Hepatocyte (in vitro differentiated cells): Measurements from ENCODE around the gene WDR81. TPM values are rescaled to one million over a fixed set of nuclear protein-coding genes. Genes with fewer than 3 reads are reported as not detected.
"Not testable (repeated sequence)": the region's sequence is repeated elsewhere in the genome, so short reads cannot be mapped to it uniquely, and the experiment has no call there.

Experiments used
- DNase-seq: peaks from one replicate; pipeline ENCODE4 v3.0.0-alpha.2; 2016; ENCODE audit warnings: low spot score
- H2AFZ ChIP-seq: fragments of 200-600 bp; sonication (generic); 2 replicates; pipeline ENCODE4 v1.6.0; 2016; ENCODE audit warnings: antibody characterized with exemption, mild to moderate bottlenecking
- H3K27ac ChIP-seq: fragments of 200-600 bp; sonication (generic); 2 replicates; pipeline ENCODE4 v1.5.1; 2016; ENCODE audit warnings: mild to moderate bottlenecking
- H3K27me3 ChIP-seq: fragments of 200-600 bp; sonication (generic); 2 replicates; pipeline ENCODE4 v1.6.1; 2016
- H3K36me3 ChIP-seq: fragments of 200-600 bp; sonication (generic); replicated peaks from 2 replicates; pipeline ENCODE4 v1.5.1; 2016; ENCODE audit warnings: low read depth; ENCODE audit not compliant: insufficient read depth
- H3K4me1 ChIP-seq: fragments of 200-600 bp; sonication (generic); 2 replicates; pipeline ENCODE4 v1.5.1; 2016; ENCODE audit warnings: mild to moderate bottlenecking, moderate library complexity; ENCODE audit not compliant: insufficient read depth
- H3K4me2 ChIP-seq: fragments of 200-600 bp; sonication (generic); 2 replicates; pipeline ENCODE4 v1.6.0; 2016
- H3K4me3 ChIP-seq: fragments of 200-600 bp; sonication (generic); 2 replicates; pipeline ENCODE4 v1.5.1; 2016; ENCODE audit warnings: mild to moderate bottlenecking
- H3K79me2 ChIP-seq: fragments of 200-600 bp; sonication (generic); 2 replicates; pipeline ENCODE4 v1.6.0; 2017; ENCODE audit warnings: mild to moderate bottlenecking
- H3K9me2 ChIP-seq: fragments of 200-600 bp; sonication (generic); replicated peaks from 2 replicates; pipeline ENCODE4 v1.6.0; 2017; ENCODE audit warnings: mild to moderate bottlenecking; ENCODE audit not compliant: insufficient read depth
- H3K9me3 ChIP-seq: fragments of 200-600 bp; sonication (generic); 2 replicates; pipeline ENCODE4 v1.5.1; 2016; ENCODE audit warnings: low read depth, mild to moderate bottlenecking
- H4K20me1 ChIP-seq: fragments of 200-600 bp; sonication (generic); 2 replicates; pipeline ENCODE4 v1.6.0; 2016; ENCODE audit warnings: mild to moderate bottlenecking; ENCODE audit not compliant: insufficient read depth, poor library complexity, severe bottlenecking
- CTCF ChIP-seq: fragments of 200-600 bp; sonication (generic); IDR thresholded peaks from 2 replicates; pipeline ENCODE4 v1.5.1; 2016; ENCODE audit warnings: antibody characterized with exemption, mild to moderate bottlenecking; ENCODE audit not compliant: poor library complexity
- EZH2 ChIP-seq: fragments of 200-600 bp; sonication (generic); IDR thresholded peaks from 2 replicates; pipeline ENCODE4 v1.6.1; 2016; ENCODE audit warnings: antibody characterized with exemption, mild to moderate bottlenecking, borderline replicate concordance
- EZH2phosphoT487 ChIP-seq: fragments of 200-600 bp; sonication (generic); IDR thresholded peaks from one replicate; pipeline ENCODE4 v1.6.1; 2018; ENCODE audit warnings: antibody characterized with exemption, mild to moderate bottlenecking, low read depth, moderate library complexity; ENCODE audit not compliant: unreplicated experiment, severe bottlenecking
- whole genome bisulfite sequencing: methylation state at CpG from one replicate; pipeline ENCODE4 v1.1.6; 2016; ENCODE audit warnings: low lambda C conversion rate; ENCODE audit errors: missing lambda C conversion rate; 5-methylcytosine and 5-hydroxymethylcytosine counted together
- polyA plus RNA-seq: library from polyadenylated mRNA; unstranded; fragments of >200 nt; fragmentation: Nextera tagmentation; extraction: Ambion mirVana; gene quantifications from 2 replicates; pipeline ENCODE4 v1.2.1, GENCODE V29; 2016
- total RNA-seq: library from RNA; depleted of rRNA; stranded (reverse); fragments of >200 nt; gene quantifications from 2 replicates; pipeline ENCODE4 v1.2.3, GENCODE V29; 2014

The WDR81 gene
- total and polyA plus RNA-seq, 2 experiments from 2014 or later: 24.0 to 24.4 TPM

GRCh38 chr17:1703063-1703462 lies 21.4 kb upstream of the WDR81 start:
- Histone ChIP-seq H3K27ac (no peak overlapping the region), H4K20me1 (no peaks in the 10 kb centered on the region), H3K9me2 (no peaks in the 10 kb centered on the region), H3K79me2 (no peaks in the 10 kb centered on the region), H3K4me3 (no peak overlapping the region), H3K4me2 (no peak overlapping the region), H3K36me3 (no peaks in the 10 kb centered on the region), H3K27me3 (no peaks in the 10 kb centered on the region), H3K9me3 (no peaks in the 10 kb centered on the region), H3K4me1 (no peaks in the 10 kb centered on the region), H2AFZ (no peak overlapping the region)
- 65% methylated on average over 4 of the region's 4 CpGs for WGBS
- TF ChIP-seq EZH2phosphoT487 (no peak), EZH2 (no peak), CTCF (no peak)
- DNase-seq: no peak

GRCh38 chr17:1705004-1705403 lies 19.5 kb upstream of the WDR81 start:
- DNase-seq: no peak
- Histone ChIP-seq H3K27ac (no peak overlapping the region), H3K9me2 (no peaks in the 10 kb centered on the region), H3K79me2 (no peaks in the 10 kb centered on the region), H3K4me3 (no peak overlapping the region), H3K4me1 (no peaks in the 10 kb centered on the region), H3K27me3 (no peaks in the 10 kb centered on the region), H4K20me1 (no peaks in the 10 kb centered on the region), H3K9me3 (no peaks in the 10 kb centered on the region), H3K36me3 (no peaks in the 10 kb centered on the region), H2AFZ (no peak overlapping the region), H3K4me2 (no peak overlapping the region)
- 71% methylated on average over 7 of the region's 7 CpGs for WGBS
- TF ChIP-seq EZH2 (no peak), EZH2phosphoT487 (no peak), CTCF (no peak)

- Histone ChIP-seq H2AFZ (no peak overlapping the region), H3K36me3 (no peaks in the 10 kb centered on the region), H3K27ac (no peak overlapping the region), H3K4me2 (no peak overlapping the region), H3K9me3 (no peaks in the 10 kb centered on the region), H3K9me2 (no peaks in the 10 kb centered on the region), H4K20me1 (peaks cover 13% of the 10 kb centered on the region), H3K79me2 (peaks cover 4% of the 10 kb centered on the region), H3K4me3 (no peak overlapping the region), H3K27me3 (no peaks in the 10 kb centered on the region), H3K4me1 (peaks cover 12% of the 10 kb centered on the region)
- DNase-seq: no peak
- WGBS: 93% methylated on average over 5 of the region's 5 CpGs
- TF ChIP-seq EZH2phosphoT487 (no peak), EZH2 (no peak), CTCF (no peak)
These were observed 17.4 kb upstream of the WDR81 start for GRCh38 chr17:1707107-1707506.

DNA sequence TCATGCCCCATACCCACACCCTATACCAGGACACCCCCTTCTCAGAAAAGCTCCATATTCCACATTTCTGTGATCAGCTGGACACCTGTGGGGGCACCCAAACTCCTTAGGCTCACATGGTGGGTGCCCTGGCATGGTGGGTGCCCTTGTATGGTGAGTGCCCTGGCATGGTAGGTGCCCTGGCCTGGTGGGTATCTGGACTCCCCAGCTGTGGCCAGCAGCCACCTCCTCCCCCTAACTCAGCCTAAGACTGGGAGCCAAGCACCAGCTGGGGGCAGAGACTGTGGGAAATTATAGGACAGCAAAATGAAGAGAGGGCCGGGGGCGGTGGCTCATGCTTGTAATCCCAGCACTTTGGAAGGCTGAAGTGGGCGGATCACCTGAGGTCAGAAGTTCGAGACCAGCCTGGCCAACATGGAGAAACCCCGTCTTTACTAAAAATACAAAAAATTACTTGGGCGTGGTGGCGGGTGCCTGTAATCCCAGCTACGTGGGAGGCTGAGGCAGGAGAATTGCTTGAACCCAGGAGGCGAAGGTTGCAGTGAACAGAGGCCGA lies 15.6 kb upstream of the WDR81 start:
- WGBS: 95% methylated on average over 10 of the region's 10 CpGs
- H3K4me3 ChIP-seq, H3K27ac ChIP-seq: not testable (repeated sequence)

More for the DNA sequence above, 15.6 kb upstream of the WDR81 start:
- not testable (repeated sequence) for H3K9me3 ChIP-seq, H3K36me3 ChIP-seq, DNase-seq, H3K27me3 ChIP-seq, H3K9me2 ChIP-seq, H2AFZ ChIP-seq
- Histone ChIP-seq H3K79me2 (peaks cover 17% of the 10 kb centered on the region), H3K4me1 (peaks cover 20% of the 10 kb centered on the region), H3K4me2 (peak overlapping the region; percentile 90), H4K20me1 (peaks cover 29% of the 10 kb centered on the region)
